HG03175 (cell line): Measurements from ENCODE around the gene TANC1.

Experiments used
- ATAC-seq: cut with Tn5 transposase; IDR thresholded peaks from one replicate; pipeline ENCODE4 v1.9.1; 2021; ENCODE audit warnings: mild to moderate bottlenecking, moderate library complexity; ENCODE audit not compliant: unreplicated experiment

TANC1 gene

DNA sequence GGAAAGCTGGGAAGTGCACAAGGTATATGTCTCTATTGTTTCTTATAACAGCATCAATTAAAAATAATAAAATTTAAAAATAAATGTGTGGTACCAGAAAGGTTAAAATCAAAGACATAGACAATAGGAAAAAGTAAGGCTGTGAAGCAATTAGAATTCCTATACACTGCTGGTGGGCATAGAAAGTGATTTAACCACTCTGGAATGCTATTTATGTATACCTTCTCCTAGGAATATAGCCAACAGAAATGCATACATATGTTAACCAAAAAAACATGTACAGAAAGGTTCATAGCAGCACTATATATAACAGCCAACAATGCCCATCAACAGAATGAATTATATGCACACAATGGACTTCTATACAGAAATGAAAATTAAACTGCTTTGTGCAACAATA, 275.1 kb downstream of the TANC1 start:
- ATAC-seq, result no peak

GRCh38 chr2:159246325-159246988, 278.0 kb downstream of the TANC1 start:
- ATAC-seq, result no peak

DNA sequence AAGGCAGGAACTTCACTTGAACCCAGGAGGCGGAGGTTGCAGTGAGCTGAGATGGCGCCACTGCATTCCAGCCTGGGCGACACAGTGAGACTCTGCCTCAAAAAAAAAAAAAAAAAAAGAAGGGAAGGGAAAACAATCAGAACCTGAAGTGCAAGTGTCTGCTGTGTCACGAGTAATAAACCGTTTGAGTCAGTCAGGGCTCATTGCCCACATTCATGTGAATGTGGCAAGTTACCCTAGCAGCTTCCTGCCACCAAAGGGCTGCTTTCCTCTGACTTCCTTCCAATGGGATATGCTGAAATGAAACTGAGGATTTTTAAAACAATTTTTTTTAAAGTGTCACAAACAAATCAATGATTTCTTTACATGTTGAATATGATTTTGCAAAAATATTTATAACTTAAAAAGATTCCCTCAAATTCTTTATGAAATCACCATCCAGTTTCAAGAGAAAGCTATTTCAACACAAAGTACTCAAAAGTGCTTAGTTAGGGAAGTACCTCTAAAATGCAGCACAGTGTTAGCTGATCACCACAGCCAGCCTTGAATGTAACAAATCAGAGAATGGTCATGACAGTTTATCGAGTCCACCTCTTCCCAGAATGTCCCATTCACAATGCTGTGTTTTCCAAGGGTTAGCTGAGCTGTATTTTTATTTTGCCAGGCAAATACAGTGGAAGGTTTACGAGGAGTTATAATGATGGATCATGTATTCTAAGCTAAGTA, 281.7 kb downstream of the TANC1 start:
- no peak for ATAC-seq

GRCh38 chr2:159251296-159252173, 283.1 kb downstream of the TANC1 start:
- no peak for ATAC-seq

DNA sequence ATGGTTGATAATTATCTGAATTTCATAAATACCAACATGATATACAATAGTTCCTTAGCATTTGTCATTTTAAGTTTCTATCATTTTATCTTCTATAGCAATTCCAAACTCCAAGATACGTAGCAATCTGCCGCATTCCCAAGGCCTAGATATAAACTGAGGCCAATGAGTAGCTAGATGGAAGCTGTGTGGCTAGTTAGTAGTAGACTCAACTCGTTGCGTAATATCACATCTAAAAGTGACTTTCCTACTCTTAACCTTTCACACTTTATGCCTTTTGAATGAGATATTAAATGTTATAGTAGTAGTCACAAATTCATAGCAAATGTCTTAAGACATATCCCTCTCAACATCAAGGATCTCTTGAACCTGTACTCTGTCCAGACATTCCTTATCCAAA, 284.5 kb downstream of the TANC1 start:
- no peak for ATAC-seq

- no peak for ATAC-seq
These were observed 287.7 kb downstream of the TANC1 start for GRCh38 chr2:159256159-159256558.

DNA sequence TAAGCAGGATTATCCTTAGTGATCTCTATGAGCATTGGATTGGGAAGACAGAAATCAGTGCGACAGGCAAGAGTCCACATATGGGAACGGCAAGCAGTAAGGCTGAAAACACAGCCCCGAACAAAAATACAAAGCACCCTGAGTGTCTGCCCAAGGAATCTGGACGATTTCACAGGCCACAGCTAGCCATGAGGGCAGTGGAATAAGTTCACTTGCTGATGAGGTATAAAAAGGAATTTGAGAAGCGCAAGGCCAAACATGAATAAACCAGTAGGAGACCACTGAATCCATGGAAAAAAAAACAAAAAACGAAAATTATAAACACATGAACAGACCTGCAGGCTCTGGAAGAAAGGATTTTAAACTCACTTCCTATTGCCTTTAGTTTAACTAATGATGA, 293.8 kb downstream of the TANC1 start:
- ATAC-seq, result no peak

DNA sequence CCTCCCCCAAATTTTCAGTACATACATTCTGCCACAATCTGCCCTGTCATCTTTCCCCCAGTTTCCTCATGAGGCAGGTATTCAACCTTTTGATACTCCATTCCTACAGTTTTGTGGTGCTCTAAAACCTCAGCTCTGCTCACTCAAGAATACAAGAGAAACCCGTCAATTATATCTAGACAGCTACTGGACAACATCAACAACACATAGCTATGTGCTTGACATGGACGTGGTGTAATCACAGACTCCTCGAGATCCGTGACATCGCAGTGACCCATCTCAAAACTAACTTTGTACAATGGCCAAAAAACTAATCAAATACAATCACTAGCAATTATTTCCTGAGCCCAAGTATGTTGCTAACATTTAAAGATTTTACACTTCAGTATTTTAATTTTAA, 294.5 kb downstream of the TANC1 start:
- no peak for ATAC-seq

- ATAC-seq, result no peak
These were observed 296.7 kb downstream of the TANC1 start for GRCh38 chr2:159265171-159265576.

DNA sequence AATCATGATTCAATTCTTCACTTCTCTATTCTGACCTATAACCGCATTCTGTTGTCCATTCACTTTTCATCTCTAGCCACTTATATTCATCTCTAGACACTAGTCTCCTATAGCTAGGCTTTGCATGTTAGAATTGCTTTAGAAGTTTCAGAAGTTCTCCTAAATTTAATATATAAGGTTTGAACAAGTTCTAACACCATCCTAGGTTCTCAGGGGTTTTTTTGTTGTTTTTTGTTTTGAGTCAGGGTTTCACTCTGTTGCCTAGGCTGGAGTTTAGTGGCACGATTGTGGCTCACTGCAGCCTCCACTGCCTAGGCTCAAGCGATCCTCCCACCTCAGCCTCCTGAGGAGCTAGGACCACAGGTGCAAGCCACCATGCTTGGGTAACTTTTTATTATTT, 298.1 kb downstream of the TANC1 start:
- ATAC-seq, result peak; percentile 58

GRCh38 chr2:159267921-159268320, 299.5 kb downstream of the TANC1 start:
- ATAC-seq, result no peak

DNA sequence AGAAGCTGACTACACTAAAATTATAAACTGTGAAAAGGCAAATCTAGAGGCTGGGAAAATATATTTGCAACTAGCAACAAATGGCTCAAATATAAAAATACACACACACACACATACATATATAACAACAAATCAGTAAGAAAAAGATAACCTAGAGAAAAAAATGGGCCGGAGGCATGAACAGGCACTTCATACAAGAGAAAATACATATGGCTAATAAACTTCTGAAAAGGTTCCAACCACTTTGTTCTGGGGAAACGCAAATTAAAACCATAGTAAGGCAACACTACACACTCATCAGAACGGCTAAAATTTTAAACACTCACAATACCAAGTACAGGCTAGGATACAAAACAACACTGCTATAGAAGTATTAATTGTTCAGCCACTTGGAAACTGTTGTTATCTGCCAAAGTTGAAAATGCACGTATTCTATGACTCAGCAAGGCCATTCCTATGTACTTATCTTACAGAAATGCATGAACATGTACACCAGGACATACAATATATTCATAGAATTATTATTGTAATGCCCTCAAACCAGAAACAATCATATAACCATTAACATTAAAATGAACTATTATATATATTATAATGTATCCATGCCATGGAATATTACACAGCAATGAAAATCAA, 302.4 kb downstream of the TANC1 start:
- no peak for ATAC-seq

- ATAC-seq, result no peak
These were observed 303.7 kb downstream of the TANC1 start for GRCh38 chr2:159272156-159272555.

- ATAC-seq, result peak; percentile 62
These were observed 306.7 kb downstream of the TANC1 start for GRCh38 chr2:159275111-159275510.

- ATAC-seq, result no peak
These were observed 311.3 kb downstream of the TANC1 start for GRCh38 chr2:159279700-159280099.

- no peak for ATAC-seq
These were observed 312.6 kb downstream of the TANC1 start for GRCh38 chr2:159281002-159281401.
